Testis (tissue), 3 donors: ENCODE measurements around the gene GPBP1L1. TPM values are rescaled to one million over a fixed set of nuclear protein-coding genes. Genes with fewer than 3 reads are reported as not detected.

Experiments
- DNase-seq: peaks from one replicate; pipeline ENCODE4 v3.0.0-alpha.2; 2019
- H3K27ac ChIP-seq, 2 donors: fragments of 200-600 bp; sonication (generic); one replicate each; pipeline ENCODE4 v1.5.1; 2019
- H3K27me3 ChIP-seq: fragments of 200-600 bp; sonication (generic); one replicate; pipeline ENCODE4 v1.5.1; 2019
- H3K36me3 ChIP-seq: fragments of 200-600 bp; sonication (generic); one replicate; pipeline ENCODE4 v1.5.1; 2017; ENCODE audit warnings: low read depth; ENCODE audit errors: missing control alignments
- H3K4me1 ChIP-seq: fragments of 200-600 bp; sonication (generic); one replicate; pipeline ENCODE4 v1.5.1; 2019
- H3K4me3 ChIP-seq, 2 donors: fragments of 200-600 bp; sonication (generic); one replicate each; pipeline ENCODE4 v1.5.1; 2017 to 2019
- H3K9me3 ChIP-seq: fragments of 200-600 bp; sonication (generic); one replicate; pipeline ENCODE4 v1.5.1; 2017
- CTCF ChIP-seq, 3 experiments: fragments of 450-650 bp in 2 of 3; fragments of 200-600 bp in 1 of 3; sonication (generic) in 1 of 3; IDR thresholded peaks; one replicate each; pipeline ENCODE4 v1.5.1; 2016 to 2019; ENCODE audit warnings: antibody characterized with exemption in 3 of 3, mild to moderate bottlenecking in 2 of 3, moderate library complexity in 1 of 3
- POLR2A ChIP-seq: fragments of 450-650 bp; IDR thresholded peaks from one replicate; pipeline ENCODE4 v1.6.1; 2017; ENCODE audit warnings: antibody characterized with exemption, mild to moderate bottlenecking, moderate library complexity
- WGBS, 2 donors: methylation state at CpG; one replicate each; pipeline ENCODE4 v1.1.5; 2018; 5-methylcytosine and 5-hydroxymethylcytosine counted together
- intact Hi-C: fragments of 100-400 bp; cut with DNase I; formaldehyde crosslinking; loops from one replicate; pipeline ENCODE4 v1.15.1; 2023; ENCODE audit warnings: low total_unique reads
- polyA plus RNA-seq: library from polyadenylated mRNA; stranded (reverse); fragments of 350-450 nt; fragmentation: Illumina TruSeq; extraction: RNeasy Lipid Tissue Mini Kit (QIAGEN cat#74804); gene quantifications from one replicate; pipeline ENCODE4 v1.2.3, GENCODE V29; 2014; ENCODE audit warnings: low read depth, low replicate concordance; ENCODE audit not compliant: insufficient read depth
- total RNA-seq, 2 donors: library from RNA; depleted of rRNA; stranded (reverse); fragments of >200 nt; gene quantifications; one replicate each; pipeline ENCODE4 v1.2.3, GENCODE V29; 2016

The GPBP1L1 gene
- total and polyA plus RNA-seq, 3 donors from 2014 or later: 151 to 233 (median 178) TPM

- no peaks in the 10 kb centered on the region for H3K9me3 ChIP-seq
- H3K4me1 ChIP-seq: peaks cover 19% of the 10 kb centered on the region
- WGBS, 2 donors: 79 to 89% methylated on average over 5 of the region's 5 CpGs
- no peak overlapping the region for H3K27ac ChIP-seq
- H3K4me3 ChIP-seq: no peak overlapping the region
- intact Hi-C loops: no loop called here
- TF ChIP-seq CTCF (IDR thresholded peaks at IDR 0.05) (no peak), POLR2A (no peak)
- DNase-seq: no peak
- no peaks in the 10 kb centered on the region for H3K36me3 ChIP-seq
- H3K27me3 ChIP-seq: no peaks in the 10 kb centered on the region
Measured at GRCh38 chr1:45674478-45674877, 11.9 kb downstream of the GPBP1L1 start.

GRCh38 chr1:45673956-45674355 lies 12.4 kb downstream of the GPBP1L1 start:
- H3K27me3 ChIP-seq: no peaks in the 10 kb centered on the region
- H3K27ac ChIP-seq: no peak overlapping the region
- H3K36me3 ChIP-seq: no peaks in the 10 kb centered on the region
- H3K9me3 ChIP-seq: no peaks in the 10 kb centered on the region
- peaks cover 15% of the 10 kb centered on the region for H3K4me1 ChIP-seq
- DNase-seq: no peak
- no peak overlapping the region for H3K4me3 ChIP-seq
- TF ChIP-seq POLR2A (no peak), CTCF (IDR thresholded peaks at IDR 0.05) (no peak)
- intact Hi-C loops: no loop called here
- 90 to 92% methylated on average over 4 of the region's 4 CpGs for WGBS, 2 donors

GRCh38 chr1:45669859-45670655 lies 16.3 kb downstream of the GPBP1L1 start:
- H3K4me1 ChIP-seq: peaks cover 7% of the 10 kb centered on the region
- 82 to 84% methylated on average over 6 of the region's 6 CpGs for WGBS, 2 donors

GRCh38 chr1:45669379-45669778 lies 17.0 kb downstream of the GPBP1L1 start:
- H3K36me3 ChIP-seq: no peaks in the 10 kb centered on the region
- DNase-seq: no peak
- H3K9me3 ChIP-seq: no peaks in the 10 kb centered on the region
- no peaks in the 10 kb centered on the region for H3K27me3 ChIP-seq
- peaks cover 7% of the 10 kb centered on the region for H3K4me1 ChIP-seq
- H3K4me3 ChIP-seq: no peak overlapping the region
- intact Hi-C loops: no loop called here
- 64 to 67% methylated on average over 1 of the region's 1 CpG for WGBS, 2 donors
- H3K27ac ChIP-seq: no peak overlapping the region
- TF ChIP-seq CTCF (IDR thresholded peaks at IDR 0.05) (no peak), POLR2A (no peak)

More at GRCh38 chr1:45669859-45670655, 16.3 kb downstream of the GPBP1L1 start:
- no peaks in the 10 kb centered on the region for H3K36me3 ChIP-seq
- no peaks in the 10 kb centered on the region for H3K27me3 ChIP-seq
- no peak for TF ChIP-seq CTCF (IDR thresholded peaks at IDR 0.05)
- no peak overlapping the region for H3K4me3 ChIP-seq
- DNase-seq: no peak
- intact Hi-C loops: no loop called here
- H3K27ac ChIP-seq: no peak overlapping the region
- H3K9me3 ChIP-seq: no peaks in the 10 kb centered on the region

GRCh38 chr1:45668526-45668925 lies 17.8 kb downstream of the GPBP1L1 start:
- no peaks in the 10 kb centered on the region for H3K36me3 ChIP-seq
- TF ChIP-seq POLR2A (no peak), CTCF (IDR thresholded peaks at IDR 0.05) (no peak)
- WGBS, 2 donors: 88 to 89% methylated on average over 4 of the region's 4 CpGs
- DNase-seq: no peak
- no peaks in the 10 kb centered on the region for H3K9me3 ChIP-seq
- no peak overlapping the region for H3K27ac ChIP-seq
- intact Hi-C loops: no loop called here
- peaks cover 7% of the 10 kb centered on the region for H3K4me1 ChIP-seq
- no peak overlapping the region for H3K4me3 ChIP-seq
- no peaks in the 10 kb centered on the region for H3K27me3 ChIP-seq
